Gastrocnemius medialis (tissue), 4 donors: ENCODE results near the gene HOXC6.
A peak's percentile ranks its signal among the peaks of the same experiment; 100 is the strongest.

ENCODE experiments used
- POLR2A ChIP-seq, 2 donors: fragments of 450-650 bp; IDR thresholded peaks; one replicate each; pipeline ENCODE4 v1.6.1; 2017; ENCODE audit warnings: antibody characterized with exemption in 2 of 2, mild to moderate bottlenecking in 2 of 2, moderate library complexity in 2 of 2
- TF ChIP-seq, protein P1 (sequence below), 5 experiments: fragments of 450-650 bp in 3 of 5; fragments of 200-600 bp in 2 of 5; sonication (generic) in 2 of 5; IDR thresholded peaks in 4 of 5; conservative IDR thresholded peaks in 1 of 5; 1 replicate in 4 of 5; 2 replicates in 1 of 5; pipeline ENCODE4 v1.5.1; 2016 to 2019; ENCODE audit warnings: antibody characterized with exemption in 5 of 5, mild to moderate bottlenecking in 3 of 5, moderate library complexity in 3 of 5

DNA sequence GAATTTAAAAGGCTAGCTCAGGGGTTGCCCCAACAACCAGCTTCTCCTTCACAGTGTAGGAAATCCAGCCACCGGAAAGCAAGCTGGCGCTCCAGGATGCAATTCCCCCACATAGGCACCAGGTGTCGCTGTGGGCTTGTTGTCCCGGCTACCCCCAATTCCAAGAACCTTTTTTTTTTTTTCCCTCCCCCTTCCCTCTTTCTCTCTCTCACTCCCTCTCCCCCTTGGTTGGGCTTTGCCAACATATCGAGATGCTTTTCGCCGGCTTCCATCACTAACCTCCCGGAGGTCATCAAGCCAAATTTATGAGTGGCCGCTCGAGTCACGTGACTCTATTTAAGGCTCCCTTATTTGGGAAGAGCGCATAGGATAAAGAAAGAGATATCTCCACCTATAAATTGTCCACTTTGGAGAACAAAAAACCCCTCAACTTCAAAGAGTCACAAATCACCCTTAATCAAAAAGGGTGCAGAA is 4.4 kb downstream of the HOXC6 start, which contains the start of gene HOXC5:
- TF ChIP-seq, protein P1, sequence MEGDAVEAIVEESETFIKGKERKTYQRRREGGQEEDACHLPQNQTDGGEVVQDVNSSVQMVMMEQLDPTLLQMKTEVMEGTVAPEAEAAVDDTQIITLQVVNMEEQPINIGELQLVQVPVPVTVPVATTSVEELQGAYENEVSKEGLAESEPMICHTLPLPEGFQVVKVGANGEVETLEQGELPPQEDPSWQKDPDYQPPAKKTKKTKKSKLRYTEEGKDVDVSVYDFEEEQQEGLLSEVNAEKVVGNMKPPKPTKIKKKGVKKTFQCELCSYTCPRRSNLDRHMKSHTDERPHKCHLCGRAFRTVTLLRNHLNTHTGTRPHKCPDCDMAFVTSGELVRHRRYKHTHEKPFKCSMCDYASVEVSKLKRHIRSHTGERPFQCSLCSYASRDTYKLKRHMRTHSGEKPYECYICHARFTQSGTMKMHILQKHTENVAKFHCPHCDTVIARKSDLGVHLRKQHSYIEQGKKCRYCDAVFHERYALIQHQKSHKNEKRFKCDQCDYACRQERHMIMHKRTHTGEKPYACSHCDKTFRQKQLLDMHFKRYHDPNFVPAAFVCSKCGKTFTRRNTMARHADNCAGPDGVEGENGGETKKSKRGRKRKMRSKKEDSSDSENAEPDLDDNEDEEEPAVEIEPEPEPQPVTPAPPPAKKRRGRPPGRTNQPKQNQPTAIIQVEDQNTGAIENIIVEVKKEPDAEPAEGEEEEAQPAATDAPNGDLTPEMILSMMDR (IDR thresholded peaks at IDR 0.05 in 4 of 5, conservative IDR thresholded peaks at IDR 0.05 in 1 of 5), result peak; percentile 93 to 97 (median 96)
- no peak for TF ChIP-seq POLR2A (IDR thresholded peaks at IDR 0.05)
